ENCODE data around the gene SH2D6.
A peak's percentile ranks its signal among the peaks of the same experiment; 100 is the strongest.

The SH2D6 gene

GRCh38 chr2:85415980-85416650, 2.4 kb upstream of the SH2D6 start:
- DNase-seq: peak in 1 of 42 donors; percentile 21
- intact Hi-C loops (cut with DNase I): no loop called here

DNA sequence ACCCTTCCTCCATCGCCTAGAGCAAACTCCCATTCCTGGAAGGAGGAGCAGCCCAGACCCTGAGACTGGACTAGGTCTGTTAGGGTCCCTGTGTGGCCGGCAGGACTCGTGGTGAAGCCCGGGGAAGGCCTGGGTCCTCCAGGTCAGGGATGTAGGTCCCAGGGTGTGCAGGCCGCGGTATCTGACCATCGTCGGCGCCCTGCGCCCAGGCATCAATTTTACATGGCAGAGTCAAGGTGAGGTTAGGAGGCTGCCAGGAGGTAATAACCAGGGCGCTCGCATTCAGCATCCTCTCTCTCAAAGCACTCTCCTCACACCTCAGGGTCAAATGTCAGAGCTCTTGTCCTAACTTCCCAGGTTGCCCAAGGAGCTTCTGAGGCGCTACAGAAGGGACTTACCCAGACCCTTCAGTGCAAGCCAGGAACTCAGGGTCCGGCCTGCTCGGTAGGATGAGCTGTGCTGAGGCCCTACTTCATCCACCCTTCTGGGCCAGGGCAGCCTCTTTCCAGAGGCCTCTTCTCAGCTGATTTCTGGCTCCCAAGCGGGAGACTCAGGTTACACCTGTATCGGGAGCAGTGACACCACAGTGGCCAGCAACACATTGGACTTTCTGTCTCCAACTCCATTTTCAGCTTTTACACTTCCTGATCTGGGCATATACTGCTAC, 628 bp downstream of the SH2D6 start:
- intact Hi-C loops (cut with DNase I): loop anchor here (2.0 kb wide), 1 partner anchor 64 kb away; the partner anchor contains the start of genes ELMOD3 and RETSAT

DNA sequence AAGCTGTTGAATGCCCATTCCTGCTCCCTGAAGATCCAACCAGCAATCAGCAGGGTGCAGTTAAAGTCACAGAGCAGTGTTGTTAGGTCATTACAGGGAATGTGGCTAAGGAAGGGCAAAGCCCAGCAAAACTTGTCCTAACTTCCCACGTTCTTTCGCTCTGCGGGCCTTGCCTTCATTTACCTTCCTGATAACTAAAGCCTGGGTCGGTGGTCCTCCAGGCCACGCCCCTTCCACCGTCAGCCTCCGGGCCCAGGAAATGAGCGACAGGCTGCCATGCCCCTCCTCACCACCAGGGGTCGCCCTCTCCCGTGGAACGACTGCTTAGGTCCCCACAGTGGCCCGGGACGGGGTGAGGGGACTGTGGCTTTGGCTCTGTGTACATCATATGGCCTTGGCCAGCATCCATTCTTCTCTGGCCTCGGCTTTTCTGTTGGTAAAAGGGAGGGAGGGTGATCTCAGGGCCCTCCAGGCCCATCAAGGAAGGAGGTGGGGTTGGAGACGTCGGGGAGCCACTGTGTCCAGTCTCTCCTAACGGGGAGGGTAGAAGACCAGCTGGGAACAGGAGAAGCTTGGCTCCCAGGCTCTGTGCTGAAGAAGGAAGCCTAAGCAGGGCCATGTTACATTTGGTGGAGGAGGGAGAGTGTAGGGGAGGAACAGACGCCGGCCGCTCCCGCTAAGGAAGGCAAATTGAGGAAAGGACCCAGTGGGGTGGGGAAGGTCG, 2.2 kb downstream of the SH2D6 start:
- DNase-seq: peak; percentile 81 to 99 (median 93)
- intact Hi-C loops (cut with DNase I): loop anchor here (2.0 kb wide), 1 partner anchor 132 kb away; no protein-coding TSS in a partner anchor

More for the DNA sequence above, 628 bp downstream of the SH2D6 start:
- peak in 1 of 42 donors; percentile 19 for DNase-seq

GRCh38 chr2:85421260-85422071, 3.0 kb downstream of the SH2D6 start:
- DNase-seq: peak in 7 of 42 donors; percentile 26 to 73 (median 38)
- intact Hi-C loops (cut with DNase I): loop anchor here (2.0 kb wide), 1 partner anchor 131 kb away; no protein-coding TSS in a partner anchor

GRCh38 chr2:85422072-85422457, 3.6 kb downstream of the SH2D6 start:
- DNase-seq: no peak
- intact Hi-C loops (cut with DNase I): no loop called here

GRCh38 chr2:85423525-85423924, 5.0 kb downstream of the SH2D6 start:
- DNase-seq: peak in 2 of 42 donors; percentile 38 to 53
- intact Hi-C loops (cut with DNase I): no loop called here

DNA sequence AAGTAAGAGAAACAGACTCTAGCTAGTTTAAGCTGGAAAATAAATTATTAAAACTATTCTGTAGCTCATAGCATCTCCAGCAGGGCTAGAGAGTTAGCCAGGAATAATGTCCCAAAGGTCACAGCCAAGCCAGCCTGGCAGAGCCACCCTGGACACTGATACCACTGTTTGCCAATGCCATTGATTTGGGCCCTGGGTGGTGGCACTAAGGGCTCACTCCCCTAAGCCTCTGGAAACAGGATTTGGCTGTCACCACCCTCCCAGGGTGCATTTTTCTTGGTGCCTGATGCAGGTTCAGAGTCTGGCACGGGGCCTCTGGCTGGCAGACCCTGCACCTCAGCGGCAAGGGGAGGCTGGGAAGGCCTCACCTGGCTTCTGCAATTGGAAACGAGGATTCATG, 7.1 kb downstream of the SH2D6 start:
- intact Hi-C loops (cut with DNase I): loop anchor here (5.0 kb wide), 1 partner anchor 112 kb away; the partner anchor contains the start of gene MAT2A
- DNase-seq: no peak

DNA sequence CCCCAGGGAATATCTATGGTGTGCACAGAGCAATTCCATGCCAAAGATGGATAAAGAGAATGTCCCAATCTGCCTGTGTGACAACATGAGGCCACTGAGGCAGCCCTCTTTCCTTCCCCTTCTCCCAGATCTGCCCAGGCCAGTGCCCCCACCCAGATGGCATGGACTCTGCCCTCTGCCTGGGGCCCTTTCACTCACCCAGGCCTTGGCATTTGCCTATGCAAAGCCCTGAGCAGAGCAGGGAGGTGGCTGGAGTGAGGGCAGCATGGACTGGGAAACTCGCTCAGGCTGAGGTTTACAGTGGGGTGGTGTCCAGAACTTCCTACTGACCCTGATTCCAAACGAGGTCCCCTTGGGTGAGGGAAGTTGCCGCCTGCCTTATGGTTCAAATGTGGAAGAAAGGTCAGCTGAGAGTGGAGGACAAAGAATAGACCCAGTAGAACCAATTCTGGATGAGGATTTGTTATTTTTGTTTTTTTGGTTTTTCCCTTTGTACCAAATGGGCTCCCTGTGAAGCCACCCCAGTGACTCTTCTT, 8.9 kb downstream of the SH2D6 start:
- intact Hi-C loops (cut with DNase I): loop anchor here (5.0 kb wide), 1 partner anchor 110 kb away; the partner anchor contains the start of gene MAT2A

GRCh38 chr2:85428343-85428881, 9.9 kb downstream of the SH2D6 start:
- DNase-seq: no peak
- intact Hi-C loops (cut with DNase I): loop anchor here (5.0 kb wide), 1 partner anchor 109 kb away; the partner anchor contains the start of gene MAT2A

More for the DNA sequence above, 8.9 kb downstream of the SH2D6 start:
- no peak for DNase-seq

- intact Hi-C loops (cut with DNase I): loop anchor here (5.0 kb wide), 1 partner anchor 108 kb away; the partner anchor contains the start of gene MAT2A
- peak in 5 of 42 donors; percentile 10 to 65 (median 53) for DNase-seq
These were observed 10.9 kb downstream of the SH2D6 start for GRCh38 chr2:85429213-85429923.

DNA sequence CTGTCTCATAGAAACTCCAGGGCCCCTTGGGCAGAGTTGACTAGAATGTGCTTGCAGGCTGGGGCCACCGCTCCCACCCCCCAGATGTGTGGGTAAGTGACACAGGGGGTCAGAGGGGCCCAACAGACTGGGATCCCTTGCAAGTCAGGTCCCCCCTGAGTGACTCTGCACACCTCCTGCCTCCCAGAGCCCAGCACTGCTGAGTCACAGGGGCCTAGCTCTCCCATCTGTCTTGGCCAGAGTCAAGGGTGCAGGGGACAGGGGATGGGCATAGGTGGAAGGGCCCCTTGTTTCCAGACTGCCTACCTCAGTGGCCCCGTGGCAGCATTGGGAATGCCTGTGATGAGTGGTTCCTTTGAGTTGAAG, 11.4 kb downstream of the SH2D6 start:
- intact Hi-C loops (cut with DNase I): loop anchor here (5.0 kb wide), 1 partner anchor 107 kb away; the partner anchor contains the start of gene MAT2A
- DNase-seq: peak in 1 of 42 donors; percentile 24

DNA sequence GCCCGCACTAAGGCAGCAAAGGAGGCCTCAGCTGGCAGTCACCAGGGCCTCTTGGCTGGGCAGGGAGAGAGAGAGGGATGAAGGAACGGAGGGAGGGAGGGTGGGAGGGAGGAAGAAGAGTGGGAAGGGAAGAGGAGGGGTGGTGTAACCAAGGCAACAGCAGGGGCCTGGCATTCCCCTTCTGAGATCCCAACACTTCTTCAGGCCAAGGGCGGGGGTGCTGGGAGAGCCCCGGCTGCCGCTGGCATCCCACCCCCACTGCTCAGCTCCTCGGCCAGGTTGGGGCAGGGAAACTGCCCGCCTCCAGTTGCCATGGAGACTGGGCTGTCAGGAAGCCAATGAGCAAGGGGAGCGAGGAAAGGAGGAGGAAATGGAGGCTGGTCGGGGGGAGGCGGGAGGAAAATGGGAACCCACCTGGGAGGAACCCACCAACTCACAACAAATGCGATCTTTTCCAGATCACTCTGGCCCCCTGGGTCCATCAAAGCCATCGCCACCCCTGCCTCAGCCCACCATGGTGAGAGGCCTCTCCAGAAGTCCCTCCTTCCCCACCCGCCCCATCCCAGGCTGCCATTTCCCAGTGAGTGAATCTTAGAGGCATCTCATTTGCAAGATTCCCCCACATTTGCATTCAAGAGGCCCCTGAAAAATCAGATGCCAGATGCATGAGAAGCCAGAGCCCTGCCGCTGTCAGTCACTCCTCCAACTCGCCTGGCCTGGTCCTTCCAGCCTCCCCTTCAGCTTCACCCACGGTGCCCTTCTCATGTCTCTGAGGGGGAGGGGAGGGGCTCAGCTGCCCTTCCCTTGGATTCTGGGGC, 12.4 kb downstream of the SH2D6 start:
- intact Hi-C loops (cut with DNase I): no loop called here
- DNase-seq: peak; percentile 75 to 96 (median 90)

GRCh38 chr2:85431570-85432205, 13.2 kb downstream of the SH2D6 start:
- intact Hi-C loops (cut with DNase I): no loop called here
- DNase-seq: peak in 17 of 42 donors; percentile 30 to 73 (median 45)

DNA sequence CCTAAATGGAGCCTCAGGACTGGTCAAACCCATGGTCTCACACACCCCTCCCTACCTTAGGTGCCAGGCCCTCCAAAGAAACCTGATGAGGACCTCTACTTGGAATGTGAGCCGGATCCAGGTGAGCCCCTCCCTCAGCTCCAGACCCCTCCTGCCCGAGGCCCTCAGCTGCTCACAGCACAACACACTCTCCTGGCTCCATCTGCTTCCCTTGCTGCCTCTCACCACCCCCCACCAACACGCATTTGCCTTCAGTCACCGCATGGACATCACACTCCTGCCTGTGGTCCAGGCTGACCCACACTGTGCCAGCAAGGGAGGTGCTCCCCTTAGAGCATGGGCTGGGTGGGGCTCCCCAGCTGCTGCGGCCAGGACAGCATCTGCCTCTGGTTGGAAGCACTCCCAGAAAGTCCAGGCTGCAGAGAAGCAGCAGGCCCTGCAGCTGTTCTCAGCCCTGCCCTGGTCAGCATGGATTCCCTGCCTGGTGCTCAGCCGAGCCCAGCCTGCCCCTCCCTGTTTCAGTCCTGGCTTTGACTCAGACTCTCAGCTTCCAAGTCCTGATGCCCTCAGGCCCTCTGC, 15.1 kb downstream of the SH2D6 start:
- intact Hi-C loops (cut with DNase I): no loop called here
- peak; percentile 78 to 97 (median 92) for DNase-seq

GRCh38 chr2:85434696-85435095, 16.2 kb downstream of the SH2D6 start:
- intact Hi-C loops (cut with DNase I): no loop called here

More at GRCh38 chr2:85434696-85435095, 16.2 kb downstream of the SH2D6 start:
- DNase-seq: peak in 1 of 42 donors; percentile 19
